IMR-90 (cell line): Measurements from ENCODE around the gene BRD4. TPM values are rescaled to one million over a fixed set of nuclear protein-coding genes. Genes with fewer than 3 reads are reported as not detected.

Experiments
- ATAC-seq: fragments of 200-7000 bp; cut with Tn5 transposase; 2 replicates; pipeline ENCODE4 v1.9.1; 2020; ENCODE audit warnings: low read depth, mild to moderate bottlenecking, moderate library complexity
- BruUV-seq: library from RNA; stranded (reverse); fragments of 400-500 nt; replicated peaks from 2 replicates; lab custom pipeline; 2021; lab: Mats Ljungman, UMichigan
- CTCF ChIA-PET: fragments of 300-600 bp; formaldehyde crosslinking; extraction: SDS; loops from one replicate; lab custom pipeline; 2021; ENCODE audit warnings: antibody characterized with exemption; lab: Yijun Ruan, JAX
- POLR2A ChIA-PET: fragments of 300-600 bp; sonication (Branson Sonifier 250); formaldehyde crosslinking; loops from one replicate; lab custom pipeline; 2022; ENCODE audit warnings: antibody characterized with exemption; ENCODE audit not compliant: unreplicated experiment; lab: Charles Lee
- DNase-seq: peaks from one replicate; pipeline ENCODE4 v3.0.0; 2013
- H2AFZ ChIP-seq: replicated peaks from 2 replicates; pipeline ENCODE3; 2013; ENCODE audit warnings: low read length, mild to moderate bottlenecking; ENCODE audit not compliant: poor library complexity
- H2AK5ac ChIP-seq: 2 replicates; pipeline ENCODE4 v1.6.1; 2013; ENCODE audit warnings: low read depth, low read length, inconsistent platforms
- H2AK9ac ChIP-seq: replicated peaks from 2 replicates; pipeline ENCODE3; 2013; ENCODE audit warnings: mild to moderate bottlenecking, low read depth, low read length, moderate library complexity; ENCODE audit not compliant: poor library complexity
- H2BK120ac ChIP-seq: 2 replicates; pipeline ENCODE4 v1.6.1; 2013; ENCODE audit warnings: low read depth, low read length, inconsistent platforms
- H2BK15ac ChIP-seq: 3 replicates; pipeline ENCODE4 v1.6.1; 2013; ENCODE audit warnings: low read depth, low read length, inconsistent platforms
- H2BK20ac ChIP-seq: 2 replicates; pipeline ENCODE4 v1.6.1; 2013; ENCODE audit warnings: low read depth, mild to moderate bottlenecking, inconsistent platforms, low read length, moderate library complexity
- H2BK5ac ChIP-seq: 2 replicates; pipeline ENCODE4 v1.6.1; 2013; ENCODE audit warnings: mild to moderate bottlenecking, low read depth, low read length, inconsistent platforms; ENCODE audit not compliant: poor library complexity, severe bottlenecking
- H3K14ac ChIP-seq: replicated peaks from 2 replicates; pipeline ENCODE4 v1.6.1; 2013; ENCODE audit warnings: low read depth, low read length, inconsistent platforms
- H3K18ac ChIP-seq: 2 replicates; pipeline ENCODE4 v1.6.1; 2013; ENCODE audit warnings: low read depth, low read length, control low read depth
- H3K23ac ChIP-seq: 2 replicates; pipeline ENCODE4 v1.6.1; 2013; ENCODE audit warnings: low read depth, low read length, inconsistent platforms
- H3K27ac ChIP-seq: 2 replicates; pipeline ENCODE4 v1.5.1; 2013; ENCODE audit warnings: mild to moderate bottlenecking, control low read depth, low read length; ENCODE audit not compliant: insufficient read depth
- H3K27me3 ChIP-seq: 2 replicates; pipeline ENCODE4 v1.6.1; 2013; ENCODE audit warnings: low read length; ENCODE audit not compliant: control insufficient read depth, insufficient read depth
- H3K36me3 ChIP-seq: 2 replicates; pipeline ENCODE4 v1.6.1; 2013; ENCODE audit warnings: low read length, mixed read lengths; ENCODE audit not compliant: control insufficient read depth, insufficient read depth
- H3K4ac ChIP-seq: 2 replicates; pipeline ENCODE4 v1.6.1; 2013; ENCODE audit warnings: low read depth, low read length, inconsistent platforms
- H3K4me1 ChIP-seq: 2 replicates; pipeline ENCODE4 v1.6.1; 2013; ENCODE audit warnings: low read length, mixed read lengths; ENCODE audit not compliant: control insufficient read depth, insufficient read depth
- H3K4me2 ChIP-seq: 2 replicates; pipeline ENCODE4 v1.6.1; 2013; ENCODE audit warnings: low read depth, mild to moderate bottlenecking, control low read depth, low read length, moderate library complexity
- H3K4me3 ChIP-seq: 2 replicates; pipeline ENCODE4 v1.5.1; 2013; ENCODE audit warnings: low read depth, mild to moderate bottlenecking, control low read depth, low read length, moderate library complexity; ENCODE audit not compliant: insufficient read depth
- H3K56ac ChIP-seq: 2 replicates; pipeline ENCODE4 v1.6.1; 2013; ENCODE audit warnings: low read length, inconsistent platforms; ENCODE audit not compliant: insufficient read depth; ENCODE audit errors: extremely low read depth
- H3K79me1 ChIP-seq, 2 experiments: 2 replicates each; pipeline ENCODE4 v1.6.1; 2013; ENCODE audit warnings: low read length in 2 of 2, inconsistent platforms in 1 of 2, low read depth in 1 of 2
- H3K9ac ChIP-seq: 2 replicates; pipeline ENCODE4 v1.6.1; 2013; ENCODE audit warnings: low read depth, low read length, control low read depth
- H3K9me1 ChIP-seq: 2 replicates; pipeline ENCODE4 v1.6.1; 2013; ENCODE audit warnings: low read length, inconsistent platforms; ENCODE audit not compliant: insufficient read depth
- H3K9me3 ChIP-seq: 2 replicates; pipeline ENCODE4 v1.6.1; 2013; ENCODE audit warnings: low read length; ENCODE audit not compliant: control insufficient read depth, insufficient read depth
- H4K20me1 ChIP-seq: 2 replicates; pipeline ENCODE4 v1.6.1; 2013; ENCODE audit warnings: low read length, inconsistent platforms; ENCODE audit not compliant: insufficient read depth
- H4K5ac ChIP-seq: 2 replicates; pipeline ENCODE4 v1.6.1; 2013; ENCODE audit warnings: mild to moderate bottlenecking, low read depth, low read length, control low read depth
- H4K8ac ChIP-seq, 2 experiments: 2 replicates each; pipeline ENCODE4 v1.6.1; 2013; ENCODE audit warnings: low read depth in 2 of 2, low read length in 2 of 2, control low read depth in 1 of 2, inconsistent platforms in 1 of 2
- H4K91ac ChIP-seq: 2 replicates; pipeline ENCODE4 v1.6.1; 2013; ENCODE audit warnings: low read depth, low read length, inconsistent platforms; ENCODE audit not compliant: insufficient read depth
- BHLHE40 ChIP-seq: fragments of 150-350 bp; IDR thresholded peaks from 2 replicates; pipeline ENCODE4 v1.6.1; 2016; ENCODE audit warnings: mild to moderate bottlenecking, low read depth, low read length
- CEBPB ChIP-seq: IDR thresholded peaks from 2 replicates; pipeline ENCODE4 v1.6.1; 2012; ENCODE audit warnings: low read depth, low read length, improper control_type of control experiment
- CHD1 ChIP-seq: IDR thresholded peaks from 2 replicates; pipeline ENCODE4 v1.6.1; 2012; ENCODE audit warnings: low read depth, low read length, improper control_type of control experiment
- CTCF ChIP-seq: conservative IDR thresholded peaks from 2 replicates; pipeline ENCODE4 v1.5.1; 2012; ENCODE audit warnings: mild to moderate bottlenecking, low read depth, low read length, improper control_type of control experiment
- ELK1 ChIP-seq: fragments of 150-350 bp; IDR thresholded peaks from 2 replicates; pipeline ENCODE4 v1.6.1; 2016; ENCODE audit warnings: low read depth, mild to moderate bottlenecking, low read length, moderate library complexity, borderline replicate concordance
- FOS ChIP-seq: fragments of 150-350 bp; IDR thresholded peaks from 2 replicates; pipeline ENCODE4 v1.6.1; 2016; ENCODE audit warnings: low read depth, low read length
- MAFK ChIP-seq: IDR thresholded peaks from 2 replicates; pipeline ENCODE4 v1.6.1; 2012; ENCODE audit warnings: low read depth, low read length, improper control_type of control experiment
- MAZ ChIP-seq: IDR thresholded peaks from 2 replicates; pipeline ENCODE4 v1.6.1; 2012; ENCODE audit warnings: low read depth, mild to moderate bottlenecking, low read length, improper control_type of control experiment, moderate library complexity, borderline replicate concordance
- MXI1 ChIP-seq: IDR thresholded peaks from 2 replicates; pipeline ENCODE4 v1.6.1; 2012; ENCODE audit warnings: low read depth, mild to moderate bottlenecking, low read length, moderate library complexity, borderline replicate concordance
- NFE2L2 ChIP-seq: fragments of 150-350 bp; IDR thresholded peaks from 2 replicates; pipeline ENCODE4 v1.6.1; 2016; ENCODE audit warnings: low read depth, mild to moderate bottlenecking, low read length
- POLR2A ChIP-seq: IDR thresholded peaks from 2 replicates; pipeline ENCODE4 v1.6.1; 2012; ENCODE audit warnings: mild to moderate bottlenecking, low read depth, low read length
- RAD21 ChIP-seq: IDR thresholded peaks from 2 replicates; pipeline ENCODE4 v1.6.1; 2012; ENCODE audit warnings: low read length, improper control_type of control experiment
- RCOR1 ChIP-seq: IDR thresholded peaks from 2 replicates; pipeline ENCODE4 v1.6.1; 2012; ENCODE audit warnings: mild to moderate bottlenecking, low read length, improper control_type of control experiment; ENCODE audit not compliant: insufficient replicate concordance
- RFX5 ChIP-seq: IDR thresholded peaks from 2 replicates; pipeline ENCODE4 v1.8.0; 2012; ENCODE audit warnings: low read depth, mild to moderate bottlenecking, low read length, moderate library complexity
- SMC3 ChIP-seq: fragments of 150-350 bp; IDR thresholded peaks from 2 replicates; pipeline ENCODE4 v1.6.1; 2016; ENCODE audit warnings: low read depth, mild to moderate bottlenecking, antibody characterized with exemption, low read length, moderate library complexity
- USF2 ChIP-seq: fragments of 150-350 bp; IDR thresholded peaks from 2 replicates; pipeline ENCODE4 v1.6.1; 2017; ENCODE audit warnings: mild to moderate bottlenecking, antibody characterized with exemption, low read length, low read depth
- WGBS, 2 experiments: methylation state at CpG; one replicate each; pipeline versions ENCODE4 v1.1.5 to v1.1.7; 2013; ENCODE audit warnings: missing lambda C conversion rate in 2 of 2; ENCODE audit not compliant: insufficient read length in 1 of 2; ENCODE audit errors: extremely low coverage in 2 of 2; 5-methylcytosine and 5-hydroxymethylcytosine counted together
- dilution Hi-C: fragments of 300-500 bp; cut with HindIII; formaldehyde crosslinking; loops from one replicate; pipeline ENCODE4 v1.14.3; 2018; ENCODE audit warnings: low sequenced_read_pairs; ENCODE audit not compliant: unreplicated experiment
- in situ Hi-C: fragments of 300-500 bp; cut with MboI; formaldehyde crosslinking; loops from 3 replicates; pipeline ENCODE4 v1.14.3; 2019; ENCODE audit warnings: low sequenced_read_pairs, inconsistent platforms, mixed read lengths
- intact Hi-C: fragments of 100-400 bp; cut with micrococcal nuclease; formaldehyde crosslinking; loops from 2 replicates; pipeline ENCODE4 v1.10.0; 2022
- polyA plus RNA-seq, 3 experiments: library from polyadenylated mRNA; depleted of rRNA; stranded (reverse); fragments of >200 nt; gene quantifications; 2 replicates each; pipeline ENCODE4 v1.2.3, GENCODE V29; 2012; ENCODE audit warnings: low replicate concordance in 1 of 3
- total RNA-seq: library from RNA; depleted of rRNA; stranded (reverse); fragments of >200 nt; gene quantifications from 2 replicates; pipeline ENCODE4 v1.2.3, GENCODE V29; 2012

BRD4 gene
- total and polyA plus RNA-seq, 2 of the 4 experiments (the other 2 are of a cell fraction) = 7.0 to 21.1 TPM

GRCh38 chr19:15197275-15197941 lies 134.9 kb downstream of the BRD4 start:
- in situ Hi-C loops (no loop called here), intact Hi-C loops (loop anchor here (5.0 kb wide), 1 partner anchor 55 kb away; no protein-coding TSS in a partner anchor), dilution Hi-C loops (no loop called here)
- H3K4me2 ChIP-seq = no peak overlapping the region
- no peak overlapping the region for H3K27ac ChIP-seq
- H4K5ac ChIP-seq = no peak overlapping the region
- no peak overlapping the region for H3K14ac ChIP-seq
- H4K8ac ChIP-seq = no peak overlapping the region
- CTCF ChIA-PET = no interaction called here
- H3K9ac ChIP-seq = no peak overlapping the region
- no TSS peak for BruUV-seq
- peaks cover 6% of the 10 kb centered on the region for H3K36me3 ChIP-seq
- no peak overlapping the region for H2AK5ac ChIP-seq
- no peak overlapping the region for H3K56ac ChIP-seq
- POLR2A ChIA-PET = no interaction called here
- no peaks in the 10 kb centered on the region for H3K27me3 ChIP-seq
- H3K4ac ChIP-seq = no peak overlapping the region
- WGBS, 2 experiments = 47% methylated on average over 2 of the region's 14 CpGs; no CpG with 5 or more reads in 1 of the 2 experiments
- no peak overlapping the region for H3K18ac ChIP-seq
- no peak overlapping the region for H2BK5ac ChIP-seq
- H3K9me3 ChIP-seq = no peaks in the 10 kb centered on the region
- no peak overlapping the region for H4K91ac ChIP-seq
- no peak overlapping the region for H3K4me3 ChIP-seq
- peaks cover 18 to 48% of the 10 kb centered on the region in 2 experiments for H3K79me1 ChIP-seq
- peak; percentile 18 for DNase-seq
- no peak overlapping the region for H2AFZ ChIP-seq
- no peak for ATAC-seq
- no peak overlapping the region for H2BK20ac ChIP-seq
- TF ChIP-seq CEBPB = no peak
- TF ChIP-seq POLR2A = no peak
- no peak for TF ChIP-seq BHLHE40
- TF ChIP-seq SMC3 = no peak
- TF ChIP-seq MAZ = no peak
- no peak for TF ChIP-seq RFX5
- no peak for TF ChIP-seq RAD21
- no peak for TF ChIP-seq NFE2L2
- TF ChIP-seq FOS = no peak
- TF ChIP-seq USF2 = no peak
- TF ChIP-seq CHD1 = no peak
- TF ChIP-seq ELK1 = no peak
- TF ChIP-seq CTCF = no peak
- no peak for TF ChIP-seq MXI1
- TF ChIP-seq RCOR1 = no peak
- no peak for TF ChIP-seq MAFK
- no peak overlapping the region for H2BK120ac ChIP-seq
- H4K20me1 ChIP-seq = peaks cover 15% of the 10 kb centered on the region
- no peak overlapping the region for H3K23ac ChIP-seq
- peaks cover 11% of the 10 kb centered on the region for H3K9me1 ChIP-seq
- H3K4me1 ChIP-seq = peaks cover 15% of the 10 kb centered on the region
- H2AK9ac ChIP-seq = peak overlapping the region; percentile 9
- no peak overlapping the region for H2BK15ac ChIP-seq
